HCT116 (cell line): ENCODE data around the gene CRP. TPM values are rescaled to one million over a fixed set of nuclear protein-coding genes. Genes with fewer than 3 reads are reported as not detected.

ENCODE experiments used
- ATAC-seq: fragments of 200-7000 bp; cut with Tn5 transposase; 2 replicates; pipeline ENCODE4 v1.9.1; 2020; ENCODE audit warnings: mild to moderate bottlenecking, moderate library complexity
- BruUV-seq: library from RNA; stranded (reverse); fragments of 400-500 nt; replicated peaks from 2 replicates; lab custom pipeline; 2021; lab: Mats Ljungman, UMichigan
- CTCF ChIA-PET: fragments of 300-600 bp; sonication (Branson Sonifier 250); formaldehyde crosslinking; loops from one replicate; lab custom pipeline; 2021; ENCODE audit warnings: antibody characterized with exemption; lab: Charles Lee
- POLR2A ChIA-PET: fragments of 300-600, 350-600 bp; sonication (Branson Sonifier 250); formaldehyde crosslinking; loops from one replicate; lab custom pipeline; 2021; ENCODE audit warnings: antibody characterized with exemption; lab: Charles Lee
- RAD21 ChIA-PET, 2 experiments: fragments of 300-600 bp; sonication (Branson Sonifier 250); formaldehyde crosslinking; loops; one replicate each; lab custom pipeline; 2023; ENCODE audit warnings: low total read pairs in 2 of 2; ENCODE audit not compliant: uncharacterized antibody in 2 of 2, unreplicated experiment in 2 of 2, low non-redundant PET in 1 of 2; lab: Charles Lee
- DNase-seq: peaks from one replicate; pipeline ENCODE4 v3.0.0-alpha.2; 2010; ENCODE audit warnings: low read depth, low spot score
- H2AFZ ChIP-seq: fragments of 200-600 bp; shearing (Covaris generic), sonication (generic); 2 replicates; pipeline ENCODE4 v1.6.1; 2017; ENCODE audit warnings: low read depth, mixed run types, mixed read lengths, antibody characterized with exemption, low read length; ENCODE audit not compliant: poor library complexity, severe bottlenecking
- H3K27ac ChIP-seq: 2 replicates; pipeline ENCODE4 v1.5.1; 2012; ENCODE audit warnings: low read depth, low read length
- H3K27me3 ChIP-seq: fragments of 200-600 bp; sonication (generic); 2 replicates; pipeline ENCODE4 v1.6.1; 2016; ENCODE audit warnings: mixed run types, low read length, mixed read lengths; ENCODE audit not compliant: insufficient read depth
- H3K36me3 ChIP-seq, 2 experiments: fragments of 200-500 bp in 1 of 2; fragments of 200-600 bp in 1 of 2; sonication (Bioruptor generic) in 1 of 2; sonication (generic) in 1 of 2; 2 replicates each; pipeline versions ENCODE4 v1.5.1 to v1.6.1; 2014 to 2016; ENCODE audit warnings: low read length in 2 of 2, inconsistent platforms in 1 of 2, mixed read lengths in 1 of 2, mixed run types in 1 of 2; ENCODE audit not compliant: insufficient read depth in 2 of 2, control insufficient read depth in 1 of 2
- H3K4me1 ChIP-seq, 2 experiments: fragments of 200-600 bp in 1 of 2; sonication (generic) in 1 of 2; 2 replicates each; pipeline versions ENCODE4 v1.5.1 to v1.6.1; 2012 to 2017; ENCODE audit warnings: low read length in 2 of 2, inconsistent platforms in 1 of 2, mild to moderate bottlenecking in 1 of 2, mixed read lengths in 1 of 2, mixed run types in 1 of 2, moderate library complexity in 1 of 2; ENCODE audit not compliant: insufficient read depth in 2 of 2, control insufficient read depth in 1 of 2
- H3K4me2 ChIP-seq: fragments of 200-600 bp; sonication (generic); 2 replicates; pipeline ENCODE4 v1.6.1; 2017; ENCODE audit warnings: mixed run types, low read length, mixed read lengths
- H3K4me3 ChIP-seq, 2 experiments: fragments of 200-600 bp in 1 of 2; sonication (generic) in 1 of 2; replicated peaks in 1 of 2; 2 replicates each; pipeline ENCODE4 v1.5.1; 2011 to 2016; ENCODE audit warnings: low read length in 2 of 2, control low read depth in 1 of 2, low read depth in 1 of 2, mild to moderate bottlenecking in 1 of 2, mixed read lengths in 1 of 2, mixed run types in 1 of 2
- H3K79me2 ChIP-seq: fragments of 200-600 bp; sonication (generic); 2 replicates; pipeline ENCODE4 v1.6.1; 2017; ENCODE audit warnings: mild to moderate bottlenecking, mixed run types, low read length, moderate library complexity, mixed read lengths; ENCODE audit not compliant: insufficient read depth
- H3K9ac ChIP-seq: fragments of 200-600 bp; sonication (generic); 2 replicates; pipeline ENCODE4 v1.6.1; 2016; ENCODE audit warnings: low read length, mixed read lengths
- H3K9me2 ChIP-seq: fragments of 200-600 bp; sonication (generic), shearing (Covaris generic); 2 replicates; pipeline ENCODE4 v1.6.1; 2017; ENCODE audit warnings: mixed run types, mild to moderate bottlenecking, moderate library complexity; ENCODE audit not compliant: insufficient read depth
- H3K9me3 ChIP-seq, 2 experiments: fragments of 200-500 bp in 1 of 2; fragments of 200-600 bp in 1 of 2; sonication (Bioruptor generic) in 1 of 2; sonication (generic) in 1 of 2; 2 replicates each; pipeline ENCODE4 v1.6.1; 2014 to 2017; ENCODE audit warnings: low read length in 2 of 2, mixed read lengths in 2 of 2, inconsistent platforms in 1 of 2, low read depth in 1 of 2, mild to moderate bottlenecking in 1 of 2, mixed run types in 1 of 2, moderate library complexity in 1 of 2; ENCODE audit not compliant: control insufficient read depth in 1 of 2, insufficient read depth in 1 of 2
- H4K20me1 ChIP-seq: fragments of 200-600 bp; sonication (generic), shearing (Covaris generic); 2 replicates; pipeline ENCODE4 v1.6.1; 2017; ENCODE audit warnings: mixed run types, mild to moderate bottlenecking, moderate library complexity; ENCODE audit not compliant: insufficient read depth
- CBX3 ChIP-seq: IDR thresholded peaks from 2 replicates; pipeline ENCODE4 v1.6.1; 2012; ENCODE audit warnings: low read depth
- CEBPB ChIP-seq: IDR thresholded peaks from 2 replicates; pipeline ENCODE4 v1.6.1; 2012; ENCODE audit warnings: low read depth
- EGR1 ChIP-seq: IDR thresholded peaks from 2 replicates; pipeline ENCODE4 v1.6.1; 2012; ENCODE audit warnings: low read depth
- ELF1 ChIP-seq: IDR thresholded peaks from 2 replicates; pipeline ENCODE4 v1.6.1; 2012; ENCODE audit warnings: low read depth, borderline replicate concordance
- EZH2 ChIP-seq: fragments of 200-600 bp; sonication (generic); IDR thresholded peaks from 2 replicates; pipeline ENCODE4 v1.6.1; 2017; ENCODE audit warnings: antibody characterized with exemption, mixed run types
- FOSL1 ChIP-seq: IDR thresholded peaks from 2 replicates; pipeline ENCODE4 v1.6.1; 2012; ENCODE audit warnings: low read depth
- POLR2A ChIP-seq: IDR thresholded peaks from 2 replicates; pipeline ENCODE4 v1.7.0; 2011; ENCODE audit warnings: borderline replicate concordance; ENCODE audit not compliant: insufficient read depth, insufficient read length; ENCODE audit errors: extremely low read depth
- SIN3A ChIP-seq: IDR thresholded peaks from 2 replicates; pipeline ENCODE4 v1.6.1; 2012; ENCODE audit warnings: low read depth
- SP1 ChIP-seq: IDR thresholded peaks from 2 replicates; pipeline ENCODE4 v1.6.1; 2012; ENCODE audit warnings: low read depth
- ZFX ChIP-seq: fragments of 450-650 bp; IDR thresholded peaks from 2 replicates; pipeline ENCODE4 v1.6.1; 2017
- ZNF274 ChIP-seq: fragments of 200-500 bp; sonication (Bioruptor generic); IDR thresholded peaks from 2 replicates; pipeline ENCODE4 v1.6.1; 2014; ENCODE audit warnings: mild to moderate bottlenecking, low read depth, low read length, inconsistent platforms
- intact Hi-C: fragments of 100-400 bp; cut with micrococcal nuclease; formaldehyde crosslinking; loops from 2 replicates; pipeline ENCODE4 v1.10.0; 2022
- total RNA-seq: library from RNA; stranded (reverse); gene quantifications from one replicate; pipeline ENCODE4 v1.2.1, GENCODE V29; 2021; ENCODE audit not compliant: unreplicated experiment
- TF ChIP-seq, protein P1 (sequence below): IDR thresholded peaks from 2 replicates; pipeline ENCODE4 v1.6.1; 2012; ENCODE audit warnings: low read depth
- TF ChIP-seq, protein P2 (sequence below): IDR thresholded peaks from 2 replicates; pipeline ENCODE4 v1.6.1; 2012
- TF ChIP-seq, protein P3 (sequence below), 3 experiments: fragments of 200-600 bp in 1 of 3; sonication (generic) in 1 of 3; IDR thresholded peaks in 2 of 3; conservative IDR thresholded peaks in 1 of 3; 2 replicates each; pipeline ENCODE4 v1.5.1; 2012 to 2017; ENCODE audit warnings: low read depth in 2 of 3, low read length in 2 of 3, antibody characterized with exemption in 1 of 3, borderline replicate concordance in 1 of 3, control low read depth in 1 of 3, mild to moderate bottlenecking in 1 of 3, mixed read lengths in 1 of 3, mixed run types in 1 of 3, moderate library complexity in 1 of 3; ENCODE audit not compliant: insufficient read depth in 1 of 3

Gene CRP
- total RNA-seq, 1 experiment from 2014 or later, result 1.3 TPM

DNA sequence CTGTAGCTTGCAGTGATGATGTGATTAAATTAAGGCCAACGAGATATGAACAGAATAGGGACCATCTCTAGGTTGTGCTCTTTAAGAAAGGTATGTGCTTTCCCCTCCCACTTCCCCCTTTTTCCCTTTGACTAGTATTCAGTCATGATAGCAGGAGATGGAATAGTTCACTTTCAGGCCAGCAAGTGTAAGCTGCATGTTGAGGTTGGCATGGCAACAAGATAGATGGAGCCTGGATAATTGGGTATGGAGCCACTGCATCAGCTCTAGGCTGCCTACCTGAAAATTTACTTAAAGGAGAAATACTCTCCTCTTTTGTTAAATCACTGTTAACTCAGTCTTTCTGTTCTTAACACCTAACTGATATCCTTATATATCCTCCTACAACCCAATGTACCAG is 1.5 kb upstream of the CRP start:
- Histone ChIP-seq H3K79me2 (no peaks in the 10 kb centered on the region), H3K27me3 (no peaks in the 10 kb centered on the region), H3K4me3 (no peak overlapping the region), H3K36me3 (no peaks in the 10 kb centered on the region), H3K27ac (no peak overlapping the region), H4K20me1 (no peaks in the 10 kb centered on the region), H3K4me1 (no peaks in the 10 kb centered on the region), H3K9ac (no peak overlapping the region), H2AFZ (no peak overlapping the region), H3K9me2 (no peaks in the 10 kb centered on the region), H3K9me3 (no peaks in the 10 kb centered on the region; a peak in 1 of 4 replicates), H3K4me2 (no peak overlapping the region)
- ATAC-seq (no peak), DNase-seq (no peak)
- ChIA-PET CTCF (no interaction called here), RAD21 (no interaction called here), POLR2A (no interaction called here)
- intact Hi-C loops, result no loop called here
- no peak for TF ChIP-seq CBX3
- no peak for TF ChIP-seq CEBPB
- TF ChIP-seq FOSL1, result no peak
- no peak for TF ChIP-seq EZH2
- TF ChIP-seq, protein P1, sequence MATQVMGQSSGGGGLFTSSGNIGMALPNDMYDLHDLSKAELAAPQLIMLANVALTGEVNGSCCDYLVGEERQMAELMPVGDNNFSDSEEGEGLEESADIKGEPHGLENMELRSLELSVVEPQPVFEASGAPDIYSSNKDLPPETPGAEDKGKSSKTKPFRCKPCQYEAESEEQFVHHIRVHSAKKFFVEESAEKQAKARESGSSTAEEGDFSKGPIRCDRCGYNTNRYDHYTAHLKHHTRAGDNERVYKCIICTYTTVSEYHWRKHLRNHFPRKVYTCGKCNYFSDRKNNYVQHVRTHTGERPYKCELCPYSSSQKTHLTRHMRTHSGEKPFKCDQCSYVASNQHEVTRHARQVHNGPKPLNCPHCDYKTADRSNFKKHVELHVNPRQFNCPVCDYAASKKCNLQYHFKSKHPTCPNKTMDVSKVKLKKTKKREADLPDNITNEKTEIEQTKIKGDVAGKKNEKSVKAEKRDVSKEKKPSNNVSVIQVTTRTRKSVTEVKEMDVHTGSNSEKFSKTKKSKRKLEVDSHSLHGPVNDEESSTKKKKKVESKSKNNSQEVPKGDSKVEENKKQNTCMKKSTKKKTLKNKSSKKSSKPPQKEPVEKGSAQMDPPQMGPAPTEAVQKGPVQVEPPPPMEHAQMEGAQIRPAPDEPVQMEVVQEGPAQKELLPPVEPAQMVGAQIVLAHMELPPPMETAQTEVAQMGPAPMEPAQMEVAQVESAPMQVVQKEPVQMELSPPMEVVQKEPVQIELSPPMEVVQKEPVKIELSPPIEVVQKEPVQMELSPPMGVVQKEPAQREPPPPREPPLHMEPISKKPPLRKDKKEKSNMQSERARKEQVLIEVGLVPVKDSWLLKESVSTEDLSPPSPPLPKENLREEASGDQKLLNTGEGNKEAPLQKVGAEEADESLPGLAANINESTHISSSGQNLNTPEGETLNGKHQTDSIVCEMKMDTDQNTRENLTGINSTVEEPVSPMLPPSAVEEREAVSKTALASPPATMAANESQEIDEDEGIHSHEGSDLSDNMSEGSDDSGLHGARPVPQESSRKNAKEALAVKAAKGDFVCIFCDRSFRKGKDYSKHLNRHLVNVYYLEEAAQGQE, result no peak
- no peak for TF ChIP-seq ZFX
- TF ChIP-seq, protein P2, sequence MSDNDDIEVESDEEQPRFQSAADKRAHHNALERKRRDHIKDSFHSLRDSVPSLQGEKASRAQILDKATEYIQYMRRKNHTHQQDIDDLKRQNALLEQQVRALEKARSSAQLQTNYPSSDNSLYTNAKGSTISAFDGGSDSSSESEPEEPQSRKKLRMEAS, result no peak
- TF ChIP-seq ZNF274, result no peak
- TF ChIP-seq SIN3A, result no peak
- TF ChIP-seq SP1, result no peak
- no peak for TF ChIP-seq POLR2A
- TF ChIP-seq EGR1, result no peak
- no peak for TF ChIP-seq ELF1
- TF ChIP-seq, protein P3, sequence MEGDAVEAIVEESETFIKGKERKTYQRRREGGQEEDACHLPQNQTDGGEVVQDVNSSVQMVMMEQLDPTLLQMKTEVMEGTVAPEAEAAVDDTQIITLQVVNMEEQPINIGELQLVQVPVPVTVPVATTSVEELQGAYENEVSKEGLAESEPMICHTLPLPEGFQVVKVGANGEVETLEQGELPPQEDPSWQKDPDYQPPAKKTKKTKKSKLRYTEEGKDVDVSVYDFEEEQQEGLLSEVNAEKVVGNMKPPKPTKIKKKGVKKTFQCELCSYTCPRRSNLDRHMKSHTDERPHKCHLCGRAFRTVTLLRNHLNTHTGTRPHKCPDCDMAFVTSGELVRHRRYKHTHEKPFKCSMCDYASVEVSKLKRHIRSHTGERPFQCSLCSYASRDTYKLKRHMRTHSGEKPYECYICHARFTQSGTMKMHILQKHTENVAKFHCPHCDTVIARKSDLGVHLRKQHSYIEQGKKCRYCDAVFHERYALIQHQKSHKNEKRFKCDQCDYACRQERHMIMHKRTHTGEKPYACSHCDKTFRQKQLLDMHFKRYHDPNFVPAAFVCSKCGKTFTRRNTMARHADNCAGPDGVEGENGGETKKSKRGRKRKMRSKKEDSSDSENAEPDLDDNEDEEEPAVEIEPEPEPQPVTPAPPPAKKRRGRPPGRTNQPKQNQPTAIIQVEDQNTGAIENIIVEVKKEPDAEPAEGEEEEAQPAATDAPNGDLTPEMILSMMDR (IDR thresholded peaks at IDR 0.05 in 2 of 3, conservative IDR thresholded peaks at IDR 0.05 in 1 of 3; ENCODE audit: borderline replicate concordance in 1 of 3, insufficient read depth in 1 of 3, low read depth in 2 of 3, low read length in 2 of 3), result no peak
- BruUV-seq, result no TSS peak
